GM21723 (cell line): ENCODE data around the gene MYL12B.
A peak's percentile ranks its signal among the peaks of the same experiment; 100 is the strongest.

Experiments used
- ATAC-seq: cut with Tn5 transposase; IDR thresholded peaks from one replicate; pipeline ENCODE4 v1.9.1; 2021; ENCODE audit warnings: mild to moderate bottlenecking, moderate library complexity; ENCODE audit not compliant: unreplicated experiment

MYL12B gene

GRCh38 chr18:3234457-3234856 lies 27.5 kb upstream of the MYL12B start:
- no peak for ATAC-seq

- ATAC-seq: no peak
These were observed 26.1 kb upstream of the MYL12B start for GRCh38 chr18:3235846-3236245.

DNA sequence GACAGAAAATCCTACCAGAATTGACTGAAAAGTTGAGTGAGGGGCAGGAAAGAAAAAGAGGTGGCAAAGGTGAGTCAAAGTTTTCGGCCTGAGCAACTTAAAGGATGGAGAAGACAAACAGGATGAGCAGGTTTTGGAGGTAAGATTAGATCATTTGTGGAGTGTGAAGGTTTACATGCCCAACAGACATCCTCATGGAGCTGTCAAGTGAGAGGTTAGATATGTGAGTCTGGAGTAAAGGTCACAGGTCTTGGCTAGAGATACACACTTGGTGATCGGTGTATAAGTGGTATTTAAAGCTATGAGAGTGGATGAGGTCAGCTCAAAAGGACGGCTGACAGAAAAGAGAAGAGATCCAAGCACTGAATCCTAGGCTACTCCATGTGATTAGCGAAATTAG lies 25.5 kb upstream of the MYL12B start:
- no peak for ATAC-seq

GRCh38 chr18:3238742-3239141 lies 23.2 kb upstream of the MYL12B start:
- ATAC-seq: no peak

DNA sequence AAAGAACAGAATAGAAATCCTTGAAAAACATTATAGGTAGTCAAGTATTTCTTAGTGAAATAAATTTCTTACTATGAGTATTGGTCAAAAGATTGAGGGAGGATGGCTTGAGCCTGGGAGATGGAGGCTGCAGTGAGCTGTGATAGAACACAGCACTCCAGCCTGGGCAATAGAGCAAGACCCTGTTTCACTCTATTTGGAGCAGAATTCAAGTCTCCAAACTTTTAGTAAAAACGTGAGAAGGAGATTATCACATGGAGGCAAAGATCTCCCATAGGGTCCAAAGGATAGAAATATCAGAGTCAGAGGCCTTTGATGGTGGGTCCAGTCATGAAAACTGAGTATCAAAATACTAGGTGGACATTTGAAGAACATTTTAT lies 16.8 kb upstream of the MYL12B start:
- no peak for ATAC-seq

DNA sequence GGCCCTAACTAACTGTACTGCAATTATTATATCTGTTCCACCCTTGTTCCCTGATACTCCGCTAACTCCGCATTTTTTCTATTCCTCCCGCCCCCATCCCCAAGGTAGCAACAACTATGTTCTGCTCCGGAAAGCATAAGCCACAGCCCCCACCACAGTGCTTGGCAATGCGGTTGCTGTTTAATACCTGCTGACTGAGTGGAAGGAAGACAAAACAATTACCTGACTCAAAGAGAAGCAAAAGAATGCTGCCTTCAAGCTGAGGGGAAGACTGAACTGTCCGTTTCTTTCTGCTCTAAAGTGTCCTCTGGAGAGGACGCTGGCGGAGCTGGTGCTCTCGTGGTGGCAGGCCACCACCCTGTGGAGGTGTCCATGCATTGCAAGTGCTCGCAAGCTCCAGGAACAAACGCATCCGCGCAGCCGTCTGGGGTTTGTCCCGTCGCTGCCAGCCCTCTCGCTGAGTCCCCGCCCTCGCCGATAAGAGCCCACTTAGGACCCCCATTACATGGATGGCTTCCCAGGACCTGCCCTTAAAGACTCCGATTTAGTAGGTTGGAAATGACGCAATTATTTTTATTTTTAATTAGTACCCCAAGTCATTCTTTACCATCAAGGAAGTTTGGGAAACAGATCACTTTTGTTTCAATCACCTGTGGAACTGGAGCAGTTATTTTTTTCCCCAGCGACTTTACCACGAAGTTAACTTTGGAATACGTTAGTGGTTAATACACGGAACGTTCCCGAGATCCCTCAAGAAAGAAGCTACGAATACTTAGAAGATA lies 15.9 kb upstream of the MYL12B start:
- ATAC-seq: peak; percentile 55

DNA sequence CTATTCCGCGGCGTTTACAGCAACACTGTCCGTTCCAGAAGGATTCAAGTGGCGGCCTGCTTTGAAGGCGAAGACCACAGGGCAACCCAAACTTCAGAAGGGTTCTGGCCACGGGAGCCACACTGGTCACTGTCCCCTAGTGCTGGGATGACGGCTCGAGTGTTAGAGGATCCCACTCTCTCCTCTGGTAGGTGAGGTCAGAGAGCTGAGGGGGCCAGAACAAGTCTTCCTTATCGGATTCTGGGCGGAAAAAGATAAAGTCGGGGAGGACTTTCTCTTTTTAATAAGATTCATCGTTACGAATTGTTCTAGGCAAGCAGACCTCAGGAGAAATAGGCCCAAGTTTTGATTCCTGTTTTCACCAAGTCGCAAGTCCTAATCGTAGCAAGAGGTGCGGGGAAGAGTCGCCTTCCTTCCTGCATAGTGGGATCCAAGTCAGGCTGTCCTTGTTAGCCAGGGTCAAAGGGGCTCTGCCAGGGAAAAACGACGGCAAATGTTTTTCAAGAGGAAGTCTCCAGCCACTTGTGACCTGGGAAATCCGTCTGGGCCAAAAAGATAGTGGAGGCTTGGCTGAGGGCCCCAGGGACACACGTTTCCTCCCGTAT lies 15.2 kb upstream of the MYL12B start:
- peak; percentile 0 for ATAC-seq

- peak; percentile 88 for ATAC-seq
These were observed 14.5 kb upstream of the MYL12B start, which contains the start of gene MYL12A for GRCh38 chr18:3247240-3248061. MYL12A (plus strand) TSS chr18:3247801; CDS start chr18:3253248, 5,447 bp downstream.

DNA sequence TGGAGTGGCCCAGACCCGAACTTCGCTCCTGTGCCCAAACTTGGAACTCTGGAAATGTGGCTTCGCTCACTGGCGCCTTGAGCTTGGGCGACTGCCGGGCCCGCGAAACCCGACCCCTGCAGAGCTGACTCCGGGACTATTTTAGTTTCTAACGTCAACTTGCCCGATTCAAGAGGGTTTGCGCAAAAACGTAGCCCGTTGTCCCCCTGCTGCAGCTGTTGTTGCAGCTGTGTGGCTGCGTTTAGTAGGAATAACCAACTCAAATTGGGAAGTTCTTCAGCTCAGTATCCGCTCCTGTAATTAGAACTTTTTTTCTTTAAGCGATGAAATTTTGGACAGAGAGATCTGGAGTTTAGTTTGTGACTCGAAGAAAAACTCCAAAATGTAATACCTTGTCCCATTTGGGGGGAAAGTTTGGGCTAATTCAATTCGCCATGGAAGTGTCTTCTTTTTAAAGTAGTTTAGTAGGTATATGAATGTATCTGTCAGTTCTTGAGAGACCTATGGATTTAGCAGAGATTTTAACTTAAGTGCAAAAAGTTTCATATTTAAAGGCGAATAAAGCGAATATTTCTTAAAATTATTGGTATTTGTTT lies 13.8 kb upstream of the MYL12B start:
- ATAC-seq: no peak

GRCh38 chr18:3248658-3249359 lies 13.1 kb upstream of the MYL12B start:
- ATAC-seq: peak; percentile 18

DNA sequence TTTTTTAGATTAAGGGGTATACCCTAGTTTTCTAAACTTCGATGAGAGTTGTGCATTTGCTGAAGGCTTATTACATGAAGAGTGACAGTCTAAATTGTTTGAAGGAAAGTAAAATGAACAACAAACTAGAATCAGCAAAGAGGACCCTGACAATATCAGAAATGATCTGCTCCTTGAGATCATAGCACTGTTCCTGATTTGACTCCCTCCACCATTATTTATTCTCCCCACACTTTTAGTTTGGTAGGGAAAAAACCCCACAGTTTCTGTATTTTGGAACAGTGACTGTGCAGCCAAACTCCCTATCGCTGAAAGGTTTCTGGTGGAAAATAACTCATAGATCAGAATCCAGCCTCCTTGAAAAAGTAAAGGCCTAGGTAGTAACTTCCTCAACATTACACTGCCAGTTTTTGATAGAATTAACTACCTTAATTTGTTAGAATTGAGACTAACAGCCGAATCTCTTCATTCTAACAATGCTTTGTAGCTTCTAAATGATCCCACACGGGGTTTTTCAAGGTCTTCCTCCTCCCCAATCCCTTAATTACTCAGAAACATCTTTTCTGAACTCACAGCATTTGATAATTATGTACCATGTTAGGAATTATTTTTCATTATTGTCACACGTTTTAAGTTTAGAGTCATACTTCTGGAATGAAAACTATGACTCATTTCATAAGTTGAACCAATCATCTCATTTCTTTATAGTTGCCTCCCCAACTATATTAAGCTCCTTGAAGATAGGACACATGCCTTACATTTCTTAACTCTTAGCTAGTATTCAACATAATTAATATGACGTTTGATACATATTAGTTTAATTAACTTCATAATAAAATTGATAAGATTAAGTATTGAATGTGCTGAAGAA lies 11.5 kb upstream of the MYL12B start:
- ATAC-seq: no peak

- ATAC-seq: no peak
These were observed 10.5 kb upstream of the MYL12B start for GRCh38 chr18:3251249-3251962.

- ATAC-seq: no peak
These were observed 10.0 kb upstream of the MYL12B start for GRCh38 chr18:3251963-3252277.

GRCh38 chr18:3252843-3253242 lies 9.1 kb upstream of the MYL12B start:
- ATAC-seq: no peak

GRCh38 chr18:3254725-3255124 lies 7.2 kb upstream of the MYL12B start:
- no peak for ATAC-seq

DNA sequence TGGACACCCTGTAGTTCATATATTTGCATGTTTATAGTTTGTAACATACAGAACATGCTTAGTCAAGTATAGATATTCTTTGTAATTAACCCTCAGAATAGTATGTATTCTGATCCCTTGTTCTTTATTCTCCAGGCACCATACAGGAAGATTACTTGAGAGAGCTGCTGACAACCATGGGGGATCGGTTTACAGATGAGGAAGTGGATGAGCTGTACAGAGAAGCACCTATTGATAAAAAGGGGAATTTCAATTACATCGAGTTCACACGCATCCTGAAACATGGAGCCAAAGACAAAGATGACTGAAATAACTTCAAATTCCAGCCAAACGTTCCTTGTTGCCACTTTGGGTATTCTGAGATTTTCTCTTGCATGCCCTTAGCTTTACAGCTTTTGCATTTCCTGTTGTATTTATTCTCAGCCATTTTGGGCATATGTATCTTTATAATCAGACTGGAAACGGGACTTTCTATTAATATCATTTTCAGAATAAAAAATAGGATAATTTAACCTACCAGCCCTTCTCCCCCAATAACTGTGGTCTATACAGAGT lies 6.2 kb upstream of the MYL12B start:
- ATAC-seq: no peak

- no peak for ATAC-seq
These were observed 5.0 kb upstream of the MYL12B start for GRCh38 chr18:3256693-3257626.

- no peak for ATAC-seq
These were observed 4.3 kb upstream of the MYL12B start for GRCh38 chr18:3257627-3258120.
